Measurements from ENCODE around the gene KCNJ10.
"Not testable (repeated sequence)": the region's sequence is repeated elsewhere in the genome, so short reads cannot be mapped to it uniquely, and the experiment has no call there.

The KCNJ10 gene

DNA sequence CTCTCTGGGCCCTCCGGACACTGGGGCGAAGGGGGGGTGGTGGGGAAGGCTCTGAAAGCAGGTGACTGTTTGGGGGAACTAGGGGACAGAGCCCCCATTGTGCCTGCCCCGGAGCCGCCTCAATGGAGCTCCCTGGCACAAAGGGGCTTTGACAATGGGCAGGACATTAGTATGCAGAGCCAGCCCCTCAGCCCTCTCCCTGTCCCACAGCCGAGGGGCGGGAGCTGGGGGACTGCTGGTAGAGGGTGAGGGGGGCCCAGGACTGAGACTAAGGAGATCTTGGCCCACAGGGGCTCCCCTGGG is 7.8 kb downstream of the KCNJ10 start:
- no peaks in the 10 kb centered on the region for H3K36me3 Mint-ChIP-seq
- peaks cover 7% of the 10 kb centered on the region for H3K27me3 Mint-ChIP-seq
- H3K4me1 Mint-ChIP-seq (ENCODE audit: low read depth): no peaks in the 10 kb centered on the region
- H3K27ac Mint-ChIP-seq: no peak overlapping the region
- no peaks in the 10 kb centered on the region for H3K9me3 Mint-ChIP-seq (ENCODE audit: low read depth)
- no peak overlapping the region for H3K4me3 Mint-ChIP-seq

DNA sequence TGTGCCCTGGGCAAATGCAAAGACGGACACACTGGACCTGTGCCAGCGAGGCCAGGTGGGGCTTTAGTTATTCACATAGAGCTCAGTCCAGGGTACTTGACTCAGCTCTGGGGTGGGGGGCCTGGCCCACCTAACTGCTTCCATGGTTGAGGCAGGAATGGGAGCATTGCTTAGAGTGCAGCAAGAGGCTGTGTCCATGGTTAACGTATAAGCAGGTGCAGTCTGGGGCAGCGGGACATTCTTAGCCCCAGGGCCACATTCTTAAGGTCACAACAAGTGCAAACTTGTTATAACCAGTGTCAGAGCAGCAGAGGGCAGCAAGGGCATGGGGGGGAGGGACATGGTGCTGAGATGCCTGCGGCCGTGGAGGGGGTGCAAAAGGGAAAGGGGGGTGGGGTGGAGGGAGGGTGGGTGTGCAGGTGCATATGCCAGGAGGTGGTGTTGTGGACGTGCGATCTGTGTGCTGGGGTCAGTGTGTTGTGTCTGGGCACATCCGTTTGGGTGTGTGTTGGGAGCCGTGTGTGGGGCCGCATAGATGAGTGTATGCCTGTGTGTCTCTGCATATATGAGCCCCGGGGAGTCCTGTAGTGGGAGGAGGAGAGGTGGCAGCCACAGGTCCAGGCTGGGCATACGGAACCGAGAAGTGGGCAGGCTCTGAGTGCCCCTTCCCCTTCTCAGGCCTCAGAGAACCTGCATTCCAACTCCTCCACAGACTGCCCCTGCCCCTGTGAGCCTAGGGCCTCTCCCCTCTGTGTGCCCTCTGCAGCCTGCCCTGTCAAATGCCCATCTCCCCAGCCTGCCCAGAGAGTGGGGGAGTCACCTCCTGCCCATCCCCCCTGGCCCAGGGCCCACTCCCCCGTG is 8.4 kb downstream of the KCNJ10 start:
- Mint-ChIP-seq H3K4me3 (no peak overlapping the region), H3K27ac (no peak overlapping the region), H3K9me3 (ENCODE audit: low read depth) (no peaks in the 10 kb centered on the region), H3K36me3 (no peaks in the 10 kb centered on the region), H3K4me1 (ENCODE audit: low read depth) (no peaks in the 10 kb centered on the region), H3K27me3 (peaks cover 11% of the 10 kb centered on the region)

DNA sequence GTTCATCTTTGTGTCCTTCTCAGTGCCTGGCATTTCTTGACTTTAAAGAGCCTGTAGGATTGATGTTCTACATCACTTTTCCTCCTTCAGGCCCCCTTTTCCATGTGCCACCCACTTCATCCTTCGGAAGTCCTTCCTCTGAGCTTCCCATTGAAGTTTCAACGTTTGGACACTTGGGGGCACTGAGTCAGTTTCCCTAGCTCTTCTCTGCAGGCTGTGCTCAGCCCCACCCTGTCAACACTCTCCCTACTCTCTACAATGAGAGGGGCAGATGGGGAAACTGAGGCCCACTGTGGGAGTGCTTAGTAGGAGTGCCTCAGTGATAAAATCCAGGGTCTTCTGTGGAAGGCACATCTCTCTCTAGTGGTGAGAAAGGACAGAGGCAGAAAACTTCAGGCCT is 11.9 kb downstream of the KCNJ10 start:
- Mint-ChIP-seq H3K27ac (no peak overlapping the region), H3K27me3 (peaks cover 26% of the 10 kb centered on the region), H3K9me3 (ENCODE audit: low read depth) (no peaks in the 10 kb centered on the region), H3K36me3 (no peaks in the 10 kb centered on the region), H3K4me1 (ENCODE audit: low read depth) (peaks cover 4% of the 10 kb centered on the region), H3K4me3 (no peak overlapping the region)

DNA sequence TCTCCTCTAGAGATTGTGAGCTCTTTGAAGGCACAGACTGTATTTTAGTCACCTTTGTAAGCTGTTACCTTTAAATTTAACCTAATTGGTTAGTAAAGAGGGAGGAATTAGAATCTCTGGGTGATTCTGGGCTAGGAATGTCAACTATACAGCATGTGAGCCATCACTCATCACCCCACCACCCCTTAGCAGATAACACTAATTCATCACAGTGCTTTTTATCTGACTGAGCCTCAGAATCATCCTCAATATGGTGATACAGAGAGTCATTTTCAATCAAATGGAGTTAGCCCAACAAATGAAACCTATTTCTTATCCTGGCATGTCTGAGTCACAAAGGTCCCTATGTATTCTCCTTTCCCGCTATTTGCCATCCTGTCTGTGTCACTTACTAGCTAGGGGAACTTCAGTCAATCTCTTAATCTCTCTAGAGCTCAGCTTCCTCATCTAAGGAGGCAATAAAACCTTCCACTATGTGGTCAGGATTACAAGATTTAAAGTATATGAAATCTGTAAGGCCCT is 13.3 kb downstream of the KCNJ10 start:
- H3K27me3 Mint-ChIP-seq: peaks cover 26% of the 10 kb centered on the region
- H3K9me3 Mint-ChIP-seq (ENCODE audit: low read depth): no peaks in the 10 kb centered on the region
- H3K4me1 Mint-ChIP-seq (ENCODE audit: low read depth): peaks cover 4% of the 10 kb centered on the region
- H3K27ac Mint-ChIP-seq: no peak overlapping the region
- H3K4me3 Mint-ChIP-seq: no peak overlapping the region
- H3K36me3 Mint-ChIP-seq: no peaks in the 10 kb centered on the region

DNA sequence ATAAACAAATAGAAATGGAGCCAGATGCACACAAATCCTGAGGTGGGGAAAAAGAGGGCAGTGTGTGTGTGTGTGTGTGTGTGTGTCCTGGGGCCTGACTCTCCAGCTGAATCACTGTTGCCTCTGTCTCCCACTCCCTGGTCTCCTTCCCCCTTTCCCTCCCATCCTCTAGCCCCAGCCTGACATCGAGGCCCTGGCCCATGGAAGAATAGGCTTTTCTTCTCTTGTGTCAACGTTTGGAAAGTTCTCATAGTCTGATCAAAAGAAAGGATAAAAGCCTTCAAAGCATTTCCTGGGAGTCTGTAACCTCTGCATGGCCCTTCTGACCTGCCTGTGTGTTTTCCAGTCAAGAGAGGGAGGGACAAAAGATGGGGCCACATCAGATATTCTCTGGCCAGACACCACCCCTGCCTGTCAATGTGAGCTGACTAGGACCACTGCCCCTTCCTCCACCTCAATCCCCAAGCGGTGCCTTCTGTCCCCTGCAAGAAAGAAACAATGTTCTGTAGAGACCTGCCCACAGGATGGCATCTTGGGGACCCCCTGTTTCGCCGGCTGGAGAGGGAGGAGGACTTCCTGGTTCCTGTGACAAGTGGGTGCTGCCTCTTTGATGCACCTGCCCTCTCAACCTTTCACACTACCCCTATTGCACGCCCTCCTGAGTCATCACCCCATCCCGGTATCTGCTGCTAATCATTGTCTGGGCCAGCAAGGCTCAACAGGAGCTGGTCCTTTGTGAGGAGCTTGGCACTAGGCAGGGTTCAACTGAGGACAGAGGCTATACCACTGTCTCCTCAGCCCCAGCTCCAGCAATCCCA is 16.2 kb downstream of the KCNJ10 start:
- peaks cover 22% of the 10 kb centered on the region for H3K27me3 Mint-ChIP-seq
- peaks cover 4% of the 10 kb centered on the region for H3K4me1 Mint-ChIP-seq (ENCODE audit: low read depth)
- no peaks in the 10 kb centered on the region for H3K36me3 Mint-ChIP-seq
- no peak overlapping the region for H3K4me3 Mint-ChIP-seq
- no peaks in the 10 kb centered on the region for H3K9me3 Mint-ChIP-seq (ENCODE audit: low read depth)
- H3K27ac Mint-ChIP-seq: no peak overlapping the region

DNA sequence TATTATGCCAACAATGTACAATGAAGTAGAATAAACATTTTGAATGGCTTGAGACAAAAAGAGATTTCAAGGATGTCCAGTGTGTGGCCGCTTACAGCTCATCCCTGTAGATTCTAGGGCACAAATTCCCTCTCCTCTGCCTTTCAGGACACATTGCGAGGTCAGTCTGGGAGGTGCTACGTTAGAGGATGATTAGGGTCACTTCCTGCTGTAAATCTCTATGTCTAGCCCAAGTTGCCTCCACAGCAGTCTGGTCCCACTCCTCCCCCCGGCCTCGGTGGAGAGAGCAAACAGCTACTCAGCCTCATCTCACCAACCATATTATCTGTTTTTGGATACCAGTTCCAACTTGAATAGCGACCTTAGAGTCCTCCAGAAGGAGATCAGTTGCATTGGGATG is 17.0 kb downstream of the KCNJ10 start:
- H3K4me1 Mint-ChIP-seq (ENCODE audit: low read depth): peaks cover 4% of the 10 kb centered on the region
- H3K27me3 Mint-ChIP-seq: peaks cover 23% of the 10 kb centered on the region
- no peak overlapping the region for H3K4me3 Mint-ChIP-seq
- H3K36me3 Mint-ChIP-seq: no peaks in the 10 kb centered on the region
- H3K27ac Mint-ChIP-seq: no peak overlapping the region
- no peaks in the 10 kb centered on the region for H3K9me3 Mint-ChIP-seq (ENCODE audit: low read depth)

DNA sequence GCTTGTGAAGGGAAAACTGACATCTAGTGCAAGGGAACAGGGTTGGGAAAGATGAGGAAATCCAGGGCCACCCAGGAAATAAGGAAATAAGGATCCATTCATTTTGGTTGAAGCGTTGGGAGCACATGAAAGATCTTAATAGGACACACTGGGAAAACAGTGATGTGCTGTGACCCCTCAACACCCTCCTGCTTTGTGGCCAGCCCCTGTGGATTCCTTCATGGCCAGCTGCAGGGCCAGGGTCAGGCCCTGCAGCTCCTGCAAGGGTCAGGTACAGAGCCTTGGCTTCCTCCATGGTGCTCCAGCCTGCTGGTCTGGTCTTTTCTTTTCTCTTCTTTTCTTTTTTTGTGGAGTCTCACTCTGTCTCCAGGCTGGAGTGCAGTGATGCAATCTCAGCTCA is 19.3 kb downstream of the KCNJ10 start:
- no peaks in the 10 kb centered on the region for H3K9me3 Mint-ChIP-seq (ENCODE audit: low read depth)
- no peaks in the 10 kb centered on the region for H3K36me3 Mint-ChIP-seq
- H3K4me3 Mint-ChIP-seq: no peak overlapping the region
- H3K4me1 Mint-ChIP-seq (ENCODE audit: low read depth): peaks cover 15% of the 10 kb centered on the region
- no peak overlapping the region for H3K27ac Mint-ChIP-seq
- H3K27me3 Mint-ChIP-seq: peaks cover 8% of the 10 kb centered on the region

DNA sequence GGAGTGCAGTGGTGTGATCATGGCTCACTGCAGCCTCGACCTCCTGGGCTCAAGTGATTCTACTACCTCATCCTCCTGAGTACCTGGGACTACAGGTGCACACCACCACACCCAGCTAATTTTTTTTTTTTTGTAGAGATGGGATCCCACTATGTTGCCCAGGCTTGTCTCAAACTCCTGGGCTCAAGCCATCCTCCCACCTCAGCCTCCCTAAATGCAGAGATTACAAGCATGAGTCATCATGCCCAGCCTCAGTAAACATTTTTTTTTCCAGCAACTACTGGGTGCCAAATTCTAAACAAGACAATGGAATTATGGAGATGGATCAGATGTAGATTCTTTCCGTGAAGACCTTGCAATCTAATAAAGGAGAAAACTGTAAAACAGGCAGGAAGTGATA is 19.8 kb downstream of the KCNJ10 start:
- not testable (repeated sequence) for H3K4me3 Mint-ChIP-seq; H3K27ac Mint-ChIP-seq; H3K9me3 Mint-ChIP-seq (ENCODE audit: low read depth); H3K36me3 Mint-ChIP-seq; H3K27me3 Mint-ChIP-seq
- H3K4me1 Mint-ChIP-seq (ENCODE audit: low read depth): peaks cover 15% of the 10 kb centered on the region

DNA sequence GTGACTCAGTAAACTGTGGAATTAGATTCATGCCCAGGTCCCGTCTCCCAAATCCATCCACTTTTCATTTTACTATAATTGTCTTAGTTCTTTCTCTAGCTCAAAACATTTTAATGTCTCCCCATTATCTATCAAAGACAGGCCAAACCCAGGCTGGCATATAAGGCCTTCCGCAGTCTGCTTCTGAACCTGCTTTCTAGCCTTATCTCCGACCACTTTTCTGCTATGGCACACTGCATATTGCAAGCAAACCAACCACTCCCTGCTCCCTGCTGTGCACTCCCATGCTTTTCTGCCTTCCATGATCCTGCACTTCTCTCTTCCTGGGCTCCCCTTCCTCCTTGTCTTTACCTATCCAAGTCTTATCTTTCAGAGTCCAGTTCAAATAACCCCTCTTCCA is 20.9 kb downstream of the KCNJ10 start:
- Mint-ChIP-seq H3K4me1 (ENCODE audit: low read depth) (peaks cover 13% of the 10 kb centered on the region), H3K36me3 (no peaks in the 10 kb centered on the region), H3K4me3 (no peak overlapping the region), H3K27ac (no peak overlapping the region), H3K9me3 (ENCODE audit: low read depth) (no peaks in the 10 kb centered on the region), H3K27me3 (peaks cover 6% of the 10 kb centered on the region)

DNA sequence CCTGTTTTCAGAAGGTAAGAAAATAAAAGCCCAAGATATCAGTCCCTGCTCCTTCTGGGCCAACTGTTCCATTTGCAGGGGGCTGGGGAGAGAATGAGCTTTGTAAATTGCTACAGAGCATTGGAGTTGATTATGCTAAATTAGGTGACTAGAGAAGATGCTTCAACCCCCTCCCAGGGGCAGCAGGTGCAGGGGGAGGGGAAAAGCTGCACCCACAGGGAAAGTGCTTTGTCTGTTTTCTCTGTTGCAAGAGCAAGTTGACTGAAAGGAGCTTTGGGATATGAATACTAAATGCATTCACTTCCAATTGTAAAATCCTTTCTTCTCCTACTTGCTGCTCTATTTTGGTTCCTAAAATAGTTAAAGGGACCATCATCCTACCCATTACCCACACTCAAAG is 21.6 kb downstream of the KCNJ10 start:
- H3K27ac Mint-ChIP-seq: no peak overlapping the region
- no peaks in the 10 kb centered on the region for H3K9me3 Mint-ChIP-seq (ENCODE audit: low read depth)
- no peaks in the 10 kb centered on the region for H3K36me3 Mint-ChIP-seq
- H3K4me1 Mint-ChIP-seq (ENCODE audit: low read depth): peaks cover 11% of the 10 kb centered on the region
- no peak overlapping the region for H3K4me3 Mint-ChIP-seq
- H3K27me3 Mint-ChIP-seq: peaks cover 6% of the 10 kb centered on the region

DNA sequence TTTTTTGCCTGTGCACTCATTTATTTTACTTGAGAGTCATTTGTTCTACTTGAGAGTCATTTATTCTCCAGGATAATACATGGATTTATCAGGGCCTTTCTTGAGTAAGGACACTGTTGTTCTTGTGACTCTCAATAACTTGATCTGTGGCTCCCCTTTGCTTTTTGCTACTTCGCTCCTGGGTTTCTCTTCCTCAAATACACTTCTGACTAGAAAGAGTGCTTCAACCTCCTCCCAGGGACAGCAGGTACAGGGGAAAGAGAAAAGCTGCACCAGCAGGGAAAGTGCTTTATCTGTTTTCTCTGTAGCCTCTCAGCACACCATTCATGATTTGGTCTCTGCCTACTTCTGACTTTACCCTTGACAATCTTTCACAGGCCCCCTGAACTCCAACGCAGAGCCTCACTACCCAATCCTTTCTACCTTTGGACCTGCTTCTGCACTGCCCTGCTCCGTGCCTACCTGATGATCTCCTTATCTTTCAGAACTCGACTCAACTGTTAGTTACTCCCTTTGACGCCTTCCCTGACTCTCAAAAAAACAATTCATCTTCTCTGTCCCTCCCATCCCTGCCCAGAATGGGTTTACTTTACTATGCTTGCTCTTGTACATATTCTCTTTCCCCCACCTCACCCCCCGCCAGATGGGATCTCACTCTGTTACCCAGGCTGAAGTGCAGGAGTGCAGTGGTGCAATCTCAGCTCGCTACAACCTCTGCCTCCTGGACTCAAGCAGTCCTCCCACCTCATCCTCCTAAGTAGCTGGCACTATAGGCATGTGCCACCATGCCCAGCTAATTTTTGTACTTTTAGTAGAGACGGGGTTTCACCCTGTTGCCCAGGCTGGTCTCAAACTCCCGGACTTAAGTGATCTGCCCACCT is 22.6 kb downstream of the KCNJ10 start:
- H3K27me3 Mint-ChIP-seq: peaks cover 6% of the 10 kb centered on the region
- H3K27ac Mint-ChIP-seq: peak overlapping the region; percentile 31
- H3K36me3 Mint-ChIP-seq: no peaks in the 10 kb centered on the region
- no peaks in the 10 kb centered on the region for H3K9me3 Mint-ChIP-seq (ENCODE audit: low read depth)
- peak overlapping the region; percentile 81 for H3K4me3 Mint-ChIP-seq
- peaks cover 11% of the 10 kb centered on the region for H3K4me1 Mint-ChIP-seq (ENCODE audit: low read depth)

DNA sequence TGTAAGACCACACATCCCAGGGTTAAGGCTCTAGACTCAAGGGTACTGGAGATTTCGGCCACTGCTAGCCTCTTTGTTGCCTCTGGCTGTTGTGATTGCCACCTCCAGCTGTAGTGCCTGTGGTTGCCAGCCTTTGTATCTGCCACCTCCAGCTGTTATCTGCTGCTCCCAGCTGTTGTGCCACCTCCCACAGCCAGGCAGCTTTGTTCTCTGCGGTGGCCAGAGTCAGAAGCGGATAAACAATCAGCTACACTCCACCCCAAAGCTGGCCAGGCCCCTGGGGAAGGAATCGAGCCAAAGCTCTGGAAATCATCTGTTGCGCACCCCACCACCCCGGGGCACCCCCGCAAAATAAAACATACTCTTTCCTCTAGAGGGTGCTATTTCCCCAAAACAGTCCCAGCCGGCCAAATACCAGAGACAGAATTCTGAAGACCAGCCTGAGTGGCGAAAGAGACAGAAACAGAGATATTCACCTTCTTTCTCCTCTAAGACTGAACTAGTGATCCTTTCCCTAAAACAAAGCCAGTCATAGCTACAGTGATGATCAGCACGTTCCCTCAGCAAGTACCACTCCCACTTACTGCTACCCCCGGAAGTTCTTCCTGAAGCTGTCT is 23.4 kb downstream of the KCNJ10 start:
- H3K4me3 Mint-ChIP-seq: peak overlapping the region; percentile 81
- H3K36me3 Mint-ChIP-seq: no peaks in the 10 kb centered on the region
- H3K27me3 Mint-ChIP-seq: peaks cover 6% of the 10 kb centered on the region
- H3K4me1 Mint-ChIP-seq (ENCODE audit: low read depth): peaks cover 11% of the 10 kb centered on the region
- peak overlapping the region; percentile 31 for H3K27ac Mint-ChIP-seq
- no peaks in the 10 kb centered on the region for H3K9me3 Mint-ChIP-seq (ENCODE audit: low read depth)

DNA sequence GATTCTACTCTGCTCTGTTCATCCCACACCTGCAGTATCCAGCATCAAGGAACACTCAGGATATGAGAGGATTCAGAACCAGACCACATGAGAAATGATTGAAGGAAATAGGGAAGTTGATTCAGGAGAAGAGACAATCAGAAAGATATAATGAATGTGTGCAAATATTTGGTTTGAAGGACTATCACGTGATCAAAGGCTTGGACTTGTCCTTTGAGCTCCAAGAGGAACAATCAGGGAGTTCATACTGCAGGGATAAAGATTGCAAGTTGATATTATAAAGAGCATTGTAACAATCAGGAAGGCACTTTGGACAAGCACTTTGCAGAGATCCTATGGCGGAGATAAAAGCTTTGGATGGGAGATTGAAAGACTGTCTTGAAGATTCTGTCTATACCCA is 24.3 kb downstream of the KCNJ10 start:
- Mint-ChIP-seq H3K36me3 (no peaks in the 10 kb centered on the region), H3K27me3 (peaks cover 6% of the 10 kb centered on the region), H3K4me1 (ENCODE audit: low read depth) (peaks cover 11% of the 10 kb centered on the region), H3K4me3 (no peak overlapping the region), H3K27ac (no peak overlapping the region), H3K9me3 (ENCODE audit: low read depth) (no peaks in the 10 kb centered on the region)

DNA sequence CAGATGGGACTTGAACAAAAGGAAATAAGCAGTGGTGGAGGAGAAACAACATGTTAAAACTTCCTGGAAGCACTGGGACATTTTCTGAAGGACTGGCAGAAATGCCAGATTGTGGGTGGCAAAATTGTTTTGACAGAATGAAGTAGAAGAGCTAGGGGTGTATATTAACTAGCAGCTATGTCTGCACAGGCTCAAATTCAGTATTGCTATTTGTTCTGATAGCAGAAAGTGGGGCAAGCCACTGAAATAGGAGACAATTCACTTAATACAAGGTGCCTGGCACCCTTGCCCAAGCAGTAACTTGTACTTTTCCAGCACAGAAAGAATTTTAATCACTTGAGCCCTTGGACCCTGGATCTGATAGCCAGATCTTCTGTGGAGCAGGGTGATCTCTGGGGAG is 26.4 kb downstream of the KCNJ10 start:
- Mint-ChIP-seq H3K27ac (no peak overlapping the region), H3K9me3 (ENCODE audit: low read depth) (no peaks in the 10 kb centered on the region), H3K4me1 (ENCODE audit: low read depth) (peaks cover 11% of the 10 kb centered on the region), H3K27me3 (peaks cover 4% of the 10 kb centered on the region), H3K36me3 (no peaks in the 10 kb centered on the region), H3K4me3 (no peak overlapping the region)

All from activated naive CD8-positive, alpha-beta T cell (primary cell).